Measurements from ENCODE around the gene F2RL2. TPM values are rescaled to one million over a fixed set of nuclear protein-coding genes. Genes with fewer than 3 reads are reported as not detected.

Gene F2RL2, protein sequence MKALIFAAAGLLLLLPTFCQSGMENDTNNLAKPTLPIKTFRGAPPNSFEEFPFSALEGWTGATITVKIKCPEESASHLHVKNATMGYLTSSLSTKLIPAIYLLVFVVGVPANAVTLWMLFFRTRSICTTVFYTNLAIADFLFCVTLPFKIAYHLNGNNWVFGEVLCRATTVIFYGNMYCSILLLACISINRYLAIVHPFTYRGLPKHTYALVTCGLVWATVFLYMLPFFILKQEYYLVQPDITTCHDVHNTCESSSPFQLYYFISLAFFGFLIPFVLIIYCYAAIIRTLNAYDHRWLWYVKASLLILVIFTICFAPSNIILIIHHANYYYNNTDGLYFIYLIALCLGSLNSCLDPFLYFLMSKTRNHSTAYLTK
- total RNA-seq: not detected
- long read RNA-seq, partial matches to known transcripts: 0 of 6 reads
- long read RNA-seq, other reads (novel, unspliced or antisense): 6 of 6 reads

GRCh38 chr5:76622973-76623596 lies at the start of gene F2RL2:
Gene F2RL2, minus strand, starts transcription at chr5:76623403. Its CDS starts 173 bp downstream, at chr5:76623230.
- ATAC-seq: no peak
- H3K27ac ChIP-seq: no peak within 1 kb of the TSS
- TF ChIP-seq, protein P1, sequence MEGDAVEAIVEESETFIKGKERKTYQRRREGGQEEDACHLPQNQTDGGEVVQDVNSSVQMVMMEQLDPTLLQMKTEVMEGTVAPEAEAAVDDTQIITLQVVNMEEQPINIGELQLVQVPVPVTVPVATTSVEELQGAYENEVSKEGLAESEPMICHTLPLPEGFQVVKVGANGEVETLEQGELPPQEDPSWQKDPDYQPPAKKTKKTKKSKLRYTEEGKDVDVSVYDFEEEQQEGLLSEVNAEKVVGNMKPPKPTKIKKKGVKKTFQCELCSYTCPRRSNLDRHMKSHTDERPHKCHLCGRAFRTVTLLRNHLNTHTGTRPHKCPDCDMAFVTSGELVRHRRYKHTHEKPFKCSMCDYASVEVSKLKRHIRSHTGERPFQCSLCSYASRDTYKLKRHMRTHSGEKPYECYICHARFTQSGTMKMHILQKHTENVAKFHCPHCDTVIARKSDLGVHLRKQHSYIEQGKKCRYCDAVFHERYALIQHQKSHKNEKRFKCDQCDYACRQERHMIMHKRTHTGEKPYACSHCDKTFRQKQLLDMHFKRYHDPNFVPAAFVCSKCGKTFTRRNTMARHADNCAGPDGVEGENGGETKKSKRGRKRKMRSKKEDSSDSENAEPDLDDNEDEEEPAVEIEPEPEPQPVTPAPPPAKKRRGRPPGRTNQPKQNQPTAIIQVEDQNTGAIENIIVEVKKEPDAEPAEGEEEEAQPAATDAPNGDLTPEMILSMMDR (IDR thresholded peaks at IDR 0.05): no peak

DNA sequence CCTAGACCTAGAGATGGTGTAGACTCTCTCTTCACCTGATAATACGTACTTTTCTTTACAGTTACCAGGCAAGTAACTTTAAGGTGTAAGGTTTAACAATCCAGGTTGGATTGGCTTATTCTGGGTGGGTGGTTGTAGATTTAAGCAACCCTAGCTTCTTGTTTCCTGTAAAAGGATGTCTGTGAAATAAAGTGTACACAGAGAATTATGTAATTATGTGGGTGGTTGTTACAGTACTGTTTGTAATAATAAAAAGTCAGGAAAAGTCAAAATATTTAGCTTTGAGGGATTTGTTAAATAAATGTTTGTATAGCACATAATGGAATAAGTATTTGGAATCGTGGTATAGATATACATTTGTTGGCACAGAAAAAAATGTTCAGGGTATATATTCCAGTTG lies 49.0 kb upstream of the F2RL2 start:
- Histone ChIP-seq H3K4me1 (no peaks in the 10 kb centered on the region), H3K36me3 (peaks cover 10% of the 10 kb centered on the region), H3K27me3 (ENCODE audit: low read depth) (no peaks in the 10 kb centered on the region), H3K4me3 (no peak overlapping the region), H3K27ac (no peak overlapping the region), H3K9me3 (no peaks in the 10 kb centered on the region)
- DNase-seq (no peak), ATAC-seq (no peak)
- TF ChIP-seq, protein P1 (IDR thresholded peaks at IDR 0.05): no peak
- intact Hi-C loops (cut with DNase I): no loop called here

More at GRCh38 chr5:76622973-76623596, at the start of gene F2RL2:
- Histone ChIP-seq H3K9me3 (no peaks in the 10 kb centered on the region), H3K4me3 (no peak within 1 kb of the TSS), H3K36me3 (peaks cover 4% of the 10 kb centered on the region), H3K27me3 (ENCODE audit: low read depth) (no peaks in the 10 kb centered on the region), H3K4me1 (no peaks in the 10 kb centered on the region)
- intact Hi-C loops (cut with DNase I): no loop called here
- no peak for DNase-seq

DNA sequence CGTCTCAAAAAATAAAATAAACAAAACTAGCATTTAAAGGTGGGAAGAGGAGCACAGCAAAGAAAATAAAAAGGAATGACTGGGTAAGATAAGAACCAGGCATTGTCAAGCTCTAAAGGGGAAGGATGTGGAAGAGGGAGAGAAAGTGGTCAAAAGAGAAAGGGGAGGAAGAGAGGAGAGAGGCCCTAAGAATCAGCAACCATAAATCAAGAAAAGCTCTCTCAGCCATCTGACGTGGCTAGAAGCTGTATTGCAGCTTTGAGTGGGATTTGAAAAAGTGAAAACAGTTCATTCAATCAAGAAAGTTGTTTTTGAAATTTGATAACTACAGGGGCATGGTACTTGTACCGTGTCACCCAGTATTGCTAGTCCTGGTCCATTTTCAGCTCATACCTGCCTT lies 47.3 kb upstream of the F2RL2 start:
- ATAC-seq (no peak), DNase-seq (no peak)
- intact Hi-C loops (cut with DNase I): no loop called here
- H3K4me1 ChIP-seq: no peaks in the 10 kb centered on the region
- no peaks in the 10 kb centered on the region for H3K27me3 ChIP-seq (ENCODE audit: low read depth)
- H3K36me3 ChIP-seq: peaks cover 14% of the 10 kb centered on the region
- no peaks in the 10 kb centered on the region for H3K9me3 ChIP-seq
- TF ChIP-seq, protein P1 (IDR thresholded peaks at IDR 0.05): no peak
- no peak overlapping the region for H3K4me3 ChIP-seq
- no peak overlapping the region for H3K27ac ChIP-seq

DNA sequence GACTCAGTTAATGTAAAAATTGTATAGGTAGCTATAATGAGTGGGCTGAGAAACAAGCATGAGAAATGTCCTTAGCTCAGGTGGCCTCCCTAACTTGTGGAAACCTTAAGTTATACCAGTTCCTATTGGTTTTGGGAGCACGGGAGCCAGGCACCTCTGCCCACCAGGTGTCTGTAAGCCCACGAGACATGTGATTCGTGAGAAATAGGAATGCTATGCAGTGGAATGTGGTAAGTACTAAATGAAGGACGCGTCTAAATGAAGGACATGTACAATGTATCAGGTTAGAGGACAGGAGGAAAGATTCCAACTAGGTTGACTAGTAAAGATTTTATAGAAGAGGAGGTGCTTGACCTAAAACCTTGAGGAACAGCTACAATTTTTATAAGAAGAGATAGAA lies 46.0 kb upstream of the F2RL2 start:
- ATAC-seq (no peak), DNase-seq (no peak)
- Histone ChIP-seq H3K9me3 (no peaks in the 10 kb centered on the region), H3K27me3 (ENCODE audit: low read depth) (no peaks in the 10 kb centered on the region), H3K27ac (no peak overlapping the region), H3K36me3 (peaks cover 20% of the 10 kb centered on the region), H3K4me1 (no peaks in the 10 kb centered on the region), H3K4me3 (no peak overlapping the region)
- TF ChIP-seq, protein P1 (IDR thresholded peaks at IDR 0.05): no peak
- intact Hi-C loops (cut with DNase I): no loop called here

DNA sequence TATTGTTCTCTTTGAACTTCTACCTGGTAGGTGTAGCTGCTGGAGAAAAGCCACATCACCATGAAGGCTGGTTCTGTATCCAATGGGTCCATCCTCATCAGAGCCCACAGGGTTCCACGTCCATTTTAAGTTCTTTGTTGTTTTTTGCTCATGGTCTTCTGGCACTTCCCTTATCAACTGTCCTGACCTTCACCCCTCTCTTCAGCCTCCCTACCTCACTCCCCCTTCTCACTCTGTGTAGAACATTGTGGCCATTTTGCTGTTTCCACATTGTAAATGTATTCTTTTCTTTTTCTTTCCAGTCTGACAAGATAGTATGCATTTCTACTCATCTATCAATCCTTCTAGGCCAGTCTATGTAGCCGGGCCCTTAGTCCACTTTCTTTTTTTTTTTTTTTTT lies 44.3 kb upstream of the F2RL2 start:
- intact Hi-C loops (cut with DNase I): no loop called here
- Histone ChIP-seq H3K4me3 (no peak overlapping the region), H3K27ac (no peak overlapping the region), H3K36me3 (peaks cover 12% of the 10 kb centered on the region), H3K4me1 (no peaks in the 10 kb centered on the region), H3K9me3 (no peaks in the 10 kb centered on the region), H3K27me3 (ENCODE audit: low read depth) (no peaks in the 10 kb centered on the region)
- ATAC-seq (no peak), DNase-seq (no peak)
- TF ChIP-seq, protein P1 (IDR thresholded peaks at IDR 0.05): no peak
